Posterior vena cava (tissue), 2 donors: ENCODE results near the gene SPRED3. TPM values are rescaled to one million over a fixed set of nuclear protein-coding genes. Genes with fewer than 3 reads are reported as not detected.

Experiments
- DNase-seq: peaks from one replicate; pipeline ENCODE4 v3.0.0-alpha.2; 2020; ENCODE audit warnings: low spot score
- intact Hi-C, 2 donors: fragments of 100-400 bp; cut with DNase I; formaldehyde crosslinking; loops; one replicate each; pipeline versions ENCODE4 v1.14.1 to v1.14.2; 2022 to 2023
- total RNA-seq, 2 donors: library from RNA; stranded (reverse); fragmentation: NEBNext Ultra II Directional; extraction: Animal tissue kit (Norgen Biotek cat#: 25700); gene quantifications; one replicate each; pipeline ENCODE4 v1.2.1, GENCODE V29; 2021
- donor health status: DM: yes; HTN: yes; CAD: no.
- donor health status: DM: yes; HTN: yes; CAD: no.

Gene SPRED3
- total RNA-seq, 2 donors from 2014 or later, result 2.8 to 6.5 TPM

- no peak for DNase-seq
- intact Hi-C loops, result no loop called here
Measured at GRCh38 chr19:38369584-38369983, 18.9 kb upstream of the SPRED3 start.

GRCh38 chr19:38370299-38370698 is 18.2 kb upstream of the SPRED3 start:
- intact Hi-C loops, result no loop called here
- DNase-seq, result no peak

- DNase-seq, result no peak
- intact Hi-C loops, result no loop called here
Measured at GRCh38 chr19:38371081-38371480, 17.4 kb upstream of the SPRED3 start.

- intact Hi-C loops, result no loop called here
- DNase-seq, result no peak
Measured at GRCh38 chr19:38373907-38374331, 14.6 kb upstream of the SPRED3 start.

GRCh38 chr19:38374332-38375097 is 14.0 kb upstream of the SPRED3 start, which contains the start of gene PSMD8:
PSMD8 (plus strand) TSS chr19:38374571; CDS start chr19:38374602, 31 bp downstream.
- DNase-seq, result peak; percentile 100
- intact Hi-C loops, result no loop called here

- no peak for DNase-seq
- intact Hi-C loops, result no loop called here
Measured at GRCh38 chr19:38375098-38375493, 13.4 kb upstream of the SPRED3 start.

GRCh38 chr19:38375748-38376147 is 12.7 kb upstream of the SPRED3 start:
- no peak for DNase-seq
- intact Hi-C loops, result no loop called here

- no peak for DNase-seq
- intact Hi-C loops, result no loop called here
Measured at GRCh38 chr19:38376576-38376975, 11.9 kb upstream of the SPRED3 start.

GRCh38 chr19:38377052-38377451 is 11.4 kb upstream of the SPRED3 start:
- intact Hi-C loops, result no loop called here
- no peak for DNase-seq

GRCh38 chr19:38378866-38379265 is 9.6 kb upstream of the SPRED3 start:
- intact Hi-C loops, result no loop called here
- DNase-seq, result no peak

GRCh38 chr19:38381138-38381537 is 7.4 kb upstream of the SPRED3 start:
- intact Hi-C loops, result no loop called here
- DNase-seq, result no peak

- DNase-seq, result no peak
- intact Hi-C loops, result no loop called here
Measured at GRCh38 chr19:38383184-38383583, 5.3 kb upstream of the SPRED3 start.

- no peak for DNase-seq
- intact Hi-C loops, result loop anchor here in 1 of 2 donors (2.0 kb wide), 1 partner anchor 1003 kb away; no protein-coding TSS in a partner anchor
Measured at GRCh38 chr19:38383743-38384142, 4.8 kb upstream of the SPRED3 start.

GRCh38 chr19:38384209-38385027 is 4.1 kb upstream of the SPRED3 start:
- no peak for DNase-seq

GRCh38 chr19:38385057-38385803 is 3.3 kb upstream of the SPRED3 start:
- intact Hi-C loops, result loop anchor here in 1 of 2 donors (2.0 kb wide), 1 partner anchor 1002 kb away; no protein-coding TSS in a partner anchor
- DNase-seq, result no peak

More at GRCh38 chr19:38384209-38385027, 4.1 kb upstream of the SPRED3 start:
- intact Hi-C loops, result loop anchor here in 1 of 2 donors (2.0 kb wide), 1 partner anchor 1002 kb away; no protein-coding TSS in a partner anchor

- no peak for DNase-seq
- intact Hi-C loops, result loop anchor here in 1 of 2 donors (2.0 kb wide), 1 partner anchor 1001 kb away; no protein-coding TSS in a partner anchor
Measured at GRCh38 chr19:38385804-38386257, 2.7 kb upstream of the SPRED3 start.

- intact Hi-C loops, result no loop called here
- DNase-seq, result no peak
Measured at GRCh38 chr19:38386300-38386970, 2.1 kb upstream of the SPRED3 start.

GRCh38 chr19:38386971-38387549 is 1.4 kb upstream of the SPRED3 start:
- no peak for DNase-seq
- intact Hi-C loops, result no loop called here
